IgD-negative memory B cell (primary cell): ENCODE results near the gene RHOV. TPM values are rescaled to one million over a fixed set of nuclear protein-coding genes. Genes with fewer than 3 reads are reported as not detected.
A peak's percentile ranks its signal among the peaks of the same experiment; 100 is the strongest.

Source experiments
- H3K27ac Mint-ChIP-seq, 3 donors: one replicate each; pipeline ENCODE4 v1.8.0; 2020 to 2022; ENCODE audit warnings: mild to moderate bottlenecking in 3 of 3, mixed read lengths in 3 of 3, moderate library complexity in 1 of 3
- H3K27me3 Mint-ChIP-seq: one replicate; pipeline ENCODE4 v1.8.0; 2021; ENCODE audit warnings: mixed read lengths
- H3K36me3 Mint-ChIP-seq: one replicate; pipeline ENCODE4 v1.8.0; 2020; ENCODE audit warnings: mild to moderate bottlenecking, mixed read lengths
- H3K4me1 Mint-ChIP-seq, 3 donors: one replicate each; pipeline ENCODE4 v1.8.0; 2020 to 2022; ENCODE audit warnings: mixed read lengths in 3 of 3, mild to moderate bottlenecking in 1 of 3
- H3K4me3 Mint-ChIP-seq, 4 donors: one replicate each; pipeline ENCODE4 v1.8.0; 2020 to 2022; ENCODE audit warnings: mild to moderate bottlenecking in 4 of 4, mixed read lengths in 4 of 4, moderate library complexity in 3 of 4
- H3K9me3 Mint-ChIP-seq, 3 donors: one replicate each; pipeline ENCODE4 v1.8.0; 2020 to 2021; ENCODE audit warnings: mixed read lengths in 3 of 3, mild to moderate bottlenecking in 1 of 3
- polyA plus RNA-seq: library from polyadenylated mRNA; unstranded; fragments of 300-500 nt; fragmentation: Illumina TruSeq; gene quantifications from one replicate; pipeline ENCODE4 v1.2.3, GENCODE V29; 2021

Gene RHOV
- polyA plus RNA-seq, 1 donor from 2014 or later = not detected

DNA sequence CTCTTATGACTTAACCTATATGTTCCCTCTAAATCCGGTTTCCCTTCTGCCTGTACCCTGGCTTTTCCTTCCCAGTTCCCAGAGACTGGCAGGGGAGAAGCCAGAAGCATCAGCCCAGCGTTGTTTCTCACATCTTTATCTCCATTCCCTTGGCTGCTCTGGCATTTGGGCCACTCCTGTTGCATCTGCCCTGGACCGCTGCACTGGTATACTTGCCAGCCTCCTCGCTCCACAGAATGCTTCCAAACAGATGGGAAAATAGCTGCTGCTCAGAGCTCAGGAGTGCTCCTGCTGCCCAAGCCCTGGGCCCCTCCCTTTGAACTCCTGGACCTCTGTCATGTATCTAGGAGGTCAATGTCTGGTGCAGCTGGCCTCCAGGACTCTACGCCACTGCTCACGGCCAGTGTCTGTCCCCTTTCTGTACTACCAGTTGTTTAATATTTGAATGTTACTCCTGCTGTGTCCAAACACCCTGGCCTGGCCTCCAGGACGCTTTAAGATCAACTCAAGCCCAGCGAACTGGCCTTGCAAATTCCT lies 23.4 kb downstream of the RHOV start:
- Mint-ChIP-seq H3K4me3 (no peak overlapping the region), H3K4me1 (peaks cover 11 to 19% (median 13%) of the 10 kb centered on the region in 3 donors), H3K27me3 (no peaks in the 10 kb centered on the region), H3K36me3 (peaks cover 1% of the 10 kb centered on the region), H3K27ac (no peak overlapping the region), H3K9me3 (no peaks in the 10 kb centered on the region)

- Mint-ChIP-seq H3K4me1 (peaks cover 18 to 31% (median 18%) of the 10 kb centered on the region in 3 donors), H3K36me3 (peaks cover 1% of the 10 kb centered on the region), H3K27me3 (peaks cover 2% of the 10 kb centered on the region), H3K4me3 (peak overlapping the region; percentile 47 to 86 (median 63)), H3K27ac (peak overlapping the region; percentile 18 to 88 (median 38)), H3K9me3 (no peaks in the 10 kb centered on the region)
Measured at GRCh38 chr15:40847223-40847961, 26.6 kb downstream of the RHOV start.

DNA sequence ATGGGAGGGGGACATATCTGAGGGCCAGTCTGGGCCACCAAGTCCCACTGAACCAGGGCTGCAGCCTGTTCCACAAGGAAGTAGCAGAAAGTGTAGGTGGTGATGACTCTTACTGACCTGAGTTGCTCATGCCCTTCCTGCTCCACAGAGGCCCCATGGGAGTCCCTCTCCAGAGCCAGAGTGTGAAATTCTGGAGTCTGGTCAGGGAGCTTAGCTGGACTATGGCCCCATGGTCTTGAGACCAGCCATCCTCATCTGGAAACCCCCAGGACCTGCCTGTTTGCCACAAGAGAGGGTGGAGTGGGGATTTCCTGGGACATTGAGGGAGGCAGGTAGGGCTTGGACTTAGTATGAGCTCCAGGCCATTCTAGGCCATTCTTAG lies 27.2 kb downstream of the RHOV start:
- peaks cover 1% of the 10 kb centered on the region for H3K36me3 Mint-ChIP-seq
- H3K9me3 Mint-ChIP-seq = no peaks in the 10 kb centered on the region
- peaks cover 2% of the 10 kb centered on the region for H3K27me3 Mint-ChIP-seq
- H3K27ac Mint-ChIP-seq = peak overlapping the region; percentile 19 to 89 (median 33)
- H3K4me3 Mint-ChIP-seq = peak overlapping the region in 2 of 4 donors; percentile 65 to 86
- peaks cover 18 to 31% (median 18%) of the 10 kb centered on the region in 3 donors for H3K4me1 Mint-ChIP-seq

GRCh38 chr15:40845511-40846284 lies 28.3 kb downstream of the RHOV start:
- peaks cover 18 to 30% (median 18%) of the 10 kb centered on the region in 3 donors for H3K4me1 Mint-ChIP-seq
- H3K27ac Mint-ChIP-seq = no peak overlapping the region
- peaks cover 1% of the 10 kb centered on the region for H3K36me3 Mint-ChIP-seq
- H3K9me3 Mint-ChIP-seq = no peaks in the 10 kb centered on the region
- H3K27me3 Mint-ChIP-seq = peaks cover 2% of the 10 kb centered on the region
- H3K4me3 Mint-ChIP-seq = peak overlapping the region; percentile 34 to 76 (median 70)

DNA sequence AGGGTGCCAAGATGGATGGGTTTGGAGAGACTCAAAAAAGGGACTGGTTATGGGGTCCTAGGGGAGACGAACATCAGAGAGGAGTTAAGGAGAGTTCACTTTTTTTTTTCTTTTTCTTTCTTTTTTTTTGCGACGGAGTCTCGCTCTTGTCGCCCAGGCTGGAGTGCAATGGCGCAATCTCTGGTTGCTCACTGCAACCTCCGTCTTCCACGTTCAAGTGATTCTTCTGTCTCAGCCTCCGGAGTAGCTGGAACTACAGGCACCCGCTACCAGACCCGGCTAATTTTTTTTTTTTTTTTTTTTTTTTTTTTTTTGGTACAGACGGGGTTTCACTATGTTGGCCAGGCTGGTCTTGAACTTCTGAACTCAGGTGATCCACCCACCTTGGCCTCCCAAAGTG lies 29.0 kb downstream of the RHOV start:
- Mint-ChIP-seq H3K36me3 (peaks cover 3% of the 10 kb centered on the region), H3K27me3 (peaks cover 2% of the 10 kb centered on the region), H3K9me3 (no peaks in the 10 kb centered on the region), H3K4me3 (peak overlapping the region; percentile 86 to 95 (median 91)), H3K4me1 (peaks cover 18 to 30% (median 18%) of the 10 kb centered on the region in 3 donors), H3K27ac (peak overlapping the region; percentile 36 to 92 (median 92))

DNA sequence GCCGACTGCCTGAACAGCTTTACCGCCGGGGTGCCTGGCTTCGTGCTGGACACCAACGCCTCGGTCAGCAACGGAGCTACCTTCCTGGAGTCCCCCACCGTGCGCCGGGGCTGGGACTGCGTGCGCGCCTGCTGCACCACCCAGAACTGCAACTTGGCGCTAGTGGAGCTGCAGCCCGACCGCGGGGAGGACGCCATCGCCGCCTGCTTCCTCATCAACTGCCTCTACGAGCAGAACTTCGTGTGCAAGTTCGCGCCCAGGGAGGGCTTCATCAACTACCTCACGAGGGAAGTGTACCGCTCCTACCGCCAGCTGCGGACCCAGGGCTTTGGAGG lies 29.4 kb downstream of the RHOV start:
- Mint-ChIP-seq H3K9me3 (no peaks in the 10 kb centered on the region), H3K4me1 (peaks cover 18 to 30% (median 18%) of the 10 kb centered on the region in 3 donors), H3K27ac (peak overlapping the region; percentile 36 to 92 (median 92)), H3K36me3 (peaks cover 4% of the 10 kb centered on the region), H3K27me3 (peaks cover 2% of the 10 kb centered on the region), H3K4me3 (peak overlapping the region; percentile 86 to 95 (median 91))

GRCh38 chr15:40843885-40844695 lies 29.9 kb downstream of the RHOV start, which contains the start of gene SPINT1:
TSS of gene SPINT1 (plus strand) at chr15:40844048. CDS start at chr15:40844555, 507 bp downstream.
- Mint-ChIP-seq H3K27me3 (peaks cover 2% of the 10 kb centered on the region), H3K27ac (peak within 1 kb of the TSS; percentile 36 to 92 (median 92)), H3K4me1 (peaks cover 18 to 30% (median 18%) of the 10 kb centered on the region in 3 donors)

GRCh38 chr15:40843261-40843884 lies 30.7 kb downstream of the RHOV start:
- Mint-ChIP-seq H3K4me3 (peak overlapping the region; percentile 85 to 95 (median 93)), H3K4me1 (peaks cover 16 to 30% (median 18%) of the 10 kb centered on the region in 3 donors), H3K27ac (peak overlapping the region in 1 of 3 donors; percentile 33), H3K9me3 (no peaks in the 10 kb centered on the region), H3K36me3 (peaks cover 2% of the 10 kb centered on the region), H3K27me3 (peaks cover 2% of the 10 kb centered on the region)

More at GRCh38 chr15:40843885-40844695, 29.9 kb downstream of the RHOV start, which contains the start of gene SPINT1:
- Mint-ChIP-seq H3K9me3 (no peaks in the 10 kb centered on the region), H3K36me3 (peaks cover 4% of the 10 kb centered on the region), H3K4me3 (peak within 1 kb of the TSS; percentile 86 to 95 (median 94))

GRCh38 chr15:40841741-40842140 lies 32.3 kb downstream of the RHOV start:
- H3K4me3 Mint-ChIP-seq = peak overlapping the region in 2 of 4 donors; percentile 16 to 93
- no peaks in the 10 kb centered on the region for H3K9me3 Mint-ChIP-seq
- peaks cover 2% of the 10 kb centered on the region for H3K27me3 Mint-ChIP-seq
- no peak overlapping the region for H3K27ac Mint-ChIP-seq
- H3K36me3 Mint-ChIP-seq = peaks cover 2% of the 10 kb centered on the region
- peaks cover 7 to 19% (median 12%) of the 10 kb centered on the region in 3 donors for H3K4me1 Mint-ChIP-seq

DNA sequence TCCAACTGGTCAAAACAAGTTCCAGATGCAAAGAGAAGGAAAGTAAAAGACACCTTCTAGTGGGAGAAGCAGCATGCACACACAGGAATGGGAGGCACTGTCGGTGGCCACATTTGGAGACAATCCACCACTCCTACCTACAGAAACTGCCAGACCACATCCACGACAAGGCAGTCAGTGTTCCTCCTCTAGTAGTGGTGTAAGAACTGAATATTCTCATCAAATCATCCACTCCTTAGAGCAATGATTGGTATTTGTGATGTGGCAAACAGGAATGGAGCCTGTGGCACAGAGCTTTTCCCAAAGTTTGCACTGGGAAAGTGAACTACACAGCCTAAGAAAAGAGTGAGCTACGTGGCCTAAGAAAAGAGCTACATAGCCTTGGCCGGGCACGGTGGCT lies 35.3 kb downstream of the RHOV start:
- no peaks in the 10 kb centered on the region for H3K9me3 Mint-ChIP-seq
- no peak overlapping the region for H3K4me3 Mint-ChIP-seq
- H3K27ac Mint-ChIP-seq = peak overlapping the region in 1 of 3 donors; percentile 60
- no peaks in the 10 kb centered on the region for H3K27me3 Mint-ChIP-seq
- H3K4me1 Mint-ChIP-seq = peaks cover 0 to 5% (median 0%) of the 10 kb centered on the region in 3 donors
- H3K36me3 Mint-ChIP-seq = peaks cover 2% of the 10 kb centered on the region

- Mint-ChIP-seq H3K4me1 (no peaks in the 10 kb centered on the region), H3K4me3 (peak overlapping the region in 1 of 4 donors; percentile 63), H3K27me3 (no peaks in the 10 kb centered on the region), H3K27ac (no peak overlapping the region), H3K36me3 (peaks cover 4% of the 10 kb centered on the region), H3K9me3 (peaks cover 0 to 2% (median 0%) of the 10 kb centered on the region in 3 donors)
Measured at GRCh38 chr15:40836020-40836419, 38.0 kb downstream of the RHOV start.

DNA sequence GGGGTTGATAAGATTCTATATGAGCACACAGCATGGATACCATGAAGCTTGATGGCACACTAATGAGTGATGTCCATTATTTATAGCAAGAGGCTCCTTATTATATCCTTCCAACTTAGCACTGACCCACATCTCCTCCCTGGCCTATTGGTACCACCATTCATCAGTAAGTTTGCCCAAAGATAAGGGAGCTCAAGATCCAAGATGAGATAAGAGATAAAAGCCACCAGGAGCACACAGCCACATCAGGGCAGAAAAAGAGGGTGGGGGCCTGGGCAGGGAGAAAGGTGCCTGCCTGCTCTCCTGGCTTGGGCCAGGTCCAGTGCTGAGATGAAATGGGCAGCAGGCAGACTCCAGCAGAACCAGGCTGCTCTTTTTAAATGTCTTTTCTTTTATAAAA lies 41.1 kb downstream of the RHOV start:
- H3K9me3 Mint-ChIP-seq = peaks cover 0 to 2% (median 0%) of the 10 kb centered on the region in 3 donors
- no peak overlapping the region for H3K4me3 Mint-ChIP-seq
- H3K27me3 Mint-ChIP-seq = peaks cover 2% of the 10 kb centered on the region

DNA sequence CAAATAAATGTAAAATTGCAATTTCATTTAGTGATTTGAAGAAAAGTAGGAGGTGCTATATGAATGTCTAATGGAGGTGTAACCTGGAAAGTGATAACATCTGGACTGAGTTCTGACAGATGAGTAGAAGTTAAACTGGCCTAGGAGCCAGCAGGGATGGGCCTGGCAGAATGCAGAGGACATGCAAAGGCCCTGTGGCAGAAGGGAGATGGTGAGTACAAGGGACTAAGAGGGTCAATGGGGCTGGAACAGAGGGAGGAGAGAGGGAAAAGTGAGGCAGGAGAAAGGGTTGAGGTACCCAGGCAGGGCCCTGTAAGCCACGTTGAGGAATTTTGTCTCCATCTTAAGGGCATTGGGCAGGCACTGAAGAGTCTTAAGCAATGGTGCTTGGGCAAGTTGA lies 42.2 kb downstream of the RHOV start:
- peaks cover 2% of the 10 kb centered on the region for H3K27me3 Mint-ChIP-seq
- no peaks in the 10 kb centered on the region for H3K4me1 Mint-ChIP-seq
- peaks cover 4% of the 10 kb centered on the region for H3K36me3 Mint-ChIP-seq
- no peak overlapping the region for H3K27ac Mint-ChIP-seq
- no peak overlapping the region for H3K4me3 Mint-ChIP-seq
- H3K9me3 Mint-ChIP-seq = peaks cover 0 to 2% (median 0%) of the 10 kb centered on the region in 3 donors

More for the DNA sequence above, 41.1 kb downstream of the RHOV start:
- Mint-ChIP-seq H3K36me3 (peaks cover 4% of the 10 kb centered on the region), H3K4me1 (no peaks in the 10 kb centered on the region), H3K27ac (no peak overlapping the region)

- no peaks in the 10 kb centered on the region for H3K4me1 Mint-ChIP-seq
- H3K9me3 Mint-ChIP-seq = peaks cover 0 to 2% (median 0%) of the 10 kb centered on the region in 3 donors
- H3K36me3 Mint-ChIP-seq = peaks cover 4% of the 10 kb centered on the region
- no peak overlapping the region for H3K27ac Mint-ChIP-seq
- no peak overlapping the region for H3K4me3 Mint-ChIP-seq
- peaks cover 2% of the 10 kb centered on the region for H3K27me3 Mint-ChIP-seq
Measured at GRCh38 chr15:40830884-40831283, 43.1 kb downstream of the RHOV start.
